Measurements from ENCODE around the gene TAGLN.
A peak's percentile ranks its signal among the peaks of the same experiment; 100 is the strongest.

Gene TAGLN

DNA sequence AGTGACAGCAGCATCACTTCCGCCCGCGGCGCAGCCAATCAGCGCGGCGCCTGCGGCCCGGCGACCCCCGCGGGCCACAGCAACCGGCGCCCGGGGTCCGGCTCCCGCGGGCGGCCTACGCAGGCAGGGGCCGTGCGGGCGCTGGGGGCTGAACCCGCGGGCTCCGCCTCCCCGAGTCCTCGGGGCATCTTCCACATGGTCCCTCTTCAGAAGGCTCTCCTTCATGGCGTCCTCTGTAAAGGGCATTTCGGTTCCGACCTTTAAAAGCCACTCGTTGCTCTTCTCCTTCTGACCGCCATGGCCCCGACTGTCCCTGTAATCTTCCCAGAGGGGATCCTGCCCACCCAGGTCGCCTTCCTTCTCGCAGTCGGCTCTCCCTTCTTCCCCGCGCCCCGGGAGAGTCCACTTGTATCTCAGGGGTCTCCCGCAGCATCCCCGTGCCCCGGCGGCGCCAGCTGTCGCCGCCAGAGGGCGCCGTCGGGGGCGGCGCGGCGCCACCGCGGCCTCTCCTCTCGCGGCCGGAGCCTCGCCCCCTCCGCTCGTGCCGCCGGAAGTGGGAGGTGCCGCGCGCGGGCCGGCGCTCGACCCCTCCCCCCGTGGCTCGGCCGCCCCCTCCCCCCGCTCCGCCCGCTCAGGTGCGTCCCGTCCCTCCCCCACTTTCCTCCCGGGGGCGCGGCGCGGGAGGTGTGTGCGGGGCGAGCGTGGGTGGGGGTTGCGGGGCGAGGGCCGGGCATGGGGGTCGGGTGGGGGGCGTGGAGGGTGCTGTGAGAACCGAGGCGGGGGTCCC is 33.1 kb downstream of the TAGLN start, which contains the start of gene RNF214:
Gene RNF214 (plus strand): TSS at position 580 of the 787 bp plus-strand sequence. CDS start 1,602 bp downstream, outside the sequence.
- TF ChIP-seq, protein P1, sequence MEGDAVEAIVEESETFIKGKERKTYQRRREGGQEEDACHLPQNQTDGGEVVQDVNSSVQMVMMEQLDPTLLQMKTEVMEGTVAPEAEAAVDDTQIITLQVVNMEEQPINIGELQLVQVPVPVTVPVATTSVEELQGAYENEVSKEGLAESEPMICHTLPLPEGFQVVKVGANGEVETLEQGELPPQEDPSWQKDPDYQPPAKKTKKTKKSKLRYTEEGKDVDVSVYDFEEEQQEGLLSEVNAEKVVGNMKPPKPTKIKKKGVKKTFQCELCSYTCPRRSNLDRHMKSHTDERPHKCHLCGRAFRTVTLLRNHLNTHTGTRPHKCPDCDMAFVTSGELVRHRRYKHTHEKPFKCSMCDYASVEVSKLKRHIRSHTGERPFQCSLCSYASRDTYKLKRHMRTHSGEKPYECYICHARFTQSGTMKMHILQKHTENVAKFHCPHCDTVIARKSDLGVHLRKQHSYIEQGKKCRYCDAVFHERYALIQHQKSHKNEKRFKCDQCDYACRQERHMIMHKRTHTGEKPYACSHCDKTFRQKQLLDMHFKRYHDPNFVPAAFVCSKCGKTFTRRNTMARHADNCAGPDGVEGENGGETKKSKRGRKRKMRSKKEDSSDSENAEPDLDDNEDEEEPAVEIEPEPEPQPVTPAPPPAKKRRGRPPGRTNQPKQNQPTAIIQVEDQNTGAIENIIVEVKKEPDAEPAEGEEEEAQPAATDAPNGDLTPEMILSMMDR (IDR thresholded peaks at IDR 0.05; ENCODE audit: unreplicated experiment in 3 of 3), result peak; percentile 93 to 96 (median 95)
- Mint-ChIP-seq H3K9me3 (no peaks in the 10 kb centered on the region), H3K4me3 (peak within 1 kb of the TSS; percentile 97 to 99 (median 99)), H3K27me3 (ENCODE audit: low read depth) (no peaks in the 10 kb centered on the region), H3K27ac (peak within 1 kb of the TSS; percentile 88 to 98 (median 93)), H3K4me1 (peaks cover 34% of the 10 kb centered on the region), H3K36me3 (ENCODE audit: low read depth) (peaks cover 14% of the 10 kb centered on the region)

GRCh38 chr11:117232911-117233409 is 33.8 kb downstream of the TAGLN start:
- TF ChIP-seq, protein P1 (IDR thresholded peaks at IDR 0.05; ENCODE audit: unreplicated experiment in 3 of 3), result no peak
- H3K36me3 Mint-ChIP-seq (ENCODE audit: low read depth), result peaks cover 18% of the 10 kb centered on the region
- peak overlapping the region; percentile 91 to 97 (median 94) for H3K4me3 Mint-ChIP-seq
- H3K4me1 Mint-ChIP-seq, result peaks cover 34% of the 10 kb centered on the region
- peak overlapping the region; percentile 88 to 94 (median 93) for H3K27ac Mint-ChIP-seq
- H3K27me3 Mint-ChIP-seq (ENCODE audit: low read depth), result no peaks in the 10 kb centered on the region
- H3K9me3 Mint-ChIP-seq, result no peaks in the 10 kb centered on the region

DNA sequence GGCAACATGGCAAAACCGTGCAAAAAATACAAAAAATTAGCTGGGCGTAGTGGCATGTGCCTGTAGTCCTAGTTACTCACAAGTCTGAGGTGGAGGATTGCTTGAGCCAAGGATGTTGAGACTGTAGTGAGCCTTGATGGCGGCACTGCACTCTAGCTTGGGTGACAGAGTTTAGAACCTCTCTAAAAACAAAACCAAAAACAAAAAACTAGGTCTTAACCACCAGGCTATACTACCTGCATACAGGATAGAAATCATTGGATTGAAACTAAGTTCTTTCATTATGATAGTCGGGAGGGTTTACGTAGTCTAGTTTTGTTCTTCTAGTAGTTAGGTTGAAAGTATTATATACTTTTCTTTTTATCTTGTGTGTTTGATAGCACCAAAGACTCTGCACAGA is 39.1 kb downstream of the TAGLN start:
- Mint-ChIP-seq H3K4me3 (no peak overlapping the region), H3K9me3 (no peaks in the 10 kb centered on the region)

DNA sequence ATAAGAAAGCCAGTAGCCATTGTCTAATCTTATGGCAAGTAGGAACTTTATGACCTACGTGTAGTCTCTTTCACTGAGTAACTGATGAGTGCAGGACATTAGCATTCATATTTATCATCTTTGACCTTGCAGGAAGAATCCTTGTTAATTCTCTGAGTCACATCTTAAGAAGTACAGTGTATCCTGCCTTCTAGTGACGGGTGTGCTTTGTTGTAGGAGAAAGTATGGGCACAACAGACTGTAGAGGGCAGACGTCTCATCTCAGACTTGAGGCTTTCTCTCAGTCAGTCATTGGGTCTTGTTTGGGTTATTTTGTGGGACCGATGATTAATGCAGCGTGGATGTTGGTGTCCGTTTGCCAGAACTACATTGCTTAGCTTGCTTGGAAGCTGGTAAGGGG is 40.1 kb downstream of the TAGLN start:
- H3K27ac Mint-ChIP-seq, result no peak overlapping the region
- H3K27me3 Mint-ChIP-seq (ENCODE audit: low read depth), result no peaks in the 10 kb centered on the region
- TF ChIP-seq, protein P1 (IDR thresholded peaks at IDR 0.05; ENCODE audit: unreplicated experiment in 3 of 3), result no peak
- peaks cover 44% of the 10 kb centered on the region for H3K36me3 Mint-ChIP-seq (ENCODE audit: low read depth)
- no peak overlapping the region for H3K4me3 Mint-ChIP-seq
- H3K9me3 Mint-ChIP-seq, result no peaks in the 10 kb centered on the region
- peaks cover 3% of the 10 kb centered on the region for H3K4me1 Mint-ChIP-seq

More for the DNA sequence above, 39.1 kb downstream of the TAGLN start:
- Mint-ChIP-seq H3K27ac (no peak overlapping the region), H3K36me3 (ENCODE audit: low read depth) (peaks cover 38% of the 10 kb centered on the region), H3K27me3 (ENCODE audit: low read depth) (no peaks in the 10 kb centered on the region), H3K4me1 (peaks cover 13% of the 10 kb centered on the region)
- TF ChIP-seq, protein P1 (IDR thresholded peaks at IDR 0.05; ENCODE audit: unreplicated experiment in 3 of 3), result no peak

GRCh38 chr11:117248341-117248740 is 49.2 kb downstream of the TAGLN start:
- Mint-ChIP-seq H3K27ac (no peak overlapping the region), H3K36me3 (ENCODE audit: low read depth) (peaks cover 64% of the 10 kb centered on the region), H3K4me1 (no peaks in the 10 kb centered on the region)

More at GRCh38 chr11:117248341-117248740, 49.2 kb downstream of the TAGLN start:
- Mint-ChIP-seq H3K9me3 (no peaks in the 10 kb centered on the region), H3K4me3 (no peak overlapping the region), H3K27me3 (ENCODE audit: low read depth) (no peaks in the 10 kb centered on the region)
- TF ChIP-seq, protein P1 (IDR thresholded peaks at IDR 0.05; ENCODE audit: unreplicated experiment in 3 of 3), result no peak
